ENCODE data around the gene EGFL8.
"Not testable (repeated sequence)": the region's sequence is repeated elsewhere in the genome, so short reads cannot be mapped to it uniquely, and the experiment has no call there.

EGFL8 gene

GRCh38 chr6:32164295-32164694, at the start of gene EGFL8:
TSS of gene EGFL8 (plus strand) at chr6:32164595. CDS start at chr6:32166166, 1,571 bp downstream.
- no peak for FAIRE-seq

DNA sequence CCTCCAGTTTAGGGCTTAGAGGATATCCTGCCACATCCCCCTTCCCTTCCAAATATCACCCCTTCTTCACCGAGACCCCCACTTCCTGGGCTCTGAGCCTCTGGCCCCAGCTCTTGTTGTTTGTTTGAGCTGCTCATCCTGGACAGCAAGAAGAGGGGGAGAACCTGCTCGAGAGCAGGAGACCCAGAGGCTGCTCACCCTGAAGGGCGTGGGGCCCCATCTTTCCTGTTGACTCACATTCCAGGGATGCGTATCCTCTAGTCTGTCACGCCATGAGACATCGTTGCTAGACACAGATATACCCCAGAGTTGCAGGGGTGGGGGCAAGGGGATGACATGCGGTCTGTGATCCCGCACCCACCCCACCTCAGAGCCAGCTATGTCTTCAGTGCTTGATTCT, 49.6 kb upstream of the EGFL8 start:
- FAIRE-seq, result no peak

DNA sequence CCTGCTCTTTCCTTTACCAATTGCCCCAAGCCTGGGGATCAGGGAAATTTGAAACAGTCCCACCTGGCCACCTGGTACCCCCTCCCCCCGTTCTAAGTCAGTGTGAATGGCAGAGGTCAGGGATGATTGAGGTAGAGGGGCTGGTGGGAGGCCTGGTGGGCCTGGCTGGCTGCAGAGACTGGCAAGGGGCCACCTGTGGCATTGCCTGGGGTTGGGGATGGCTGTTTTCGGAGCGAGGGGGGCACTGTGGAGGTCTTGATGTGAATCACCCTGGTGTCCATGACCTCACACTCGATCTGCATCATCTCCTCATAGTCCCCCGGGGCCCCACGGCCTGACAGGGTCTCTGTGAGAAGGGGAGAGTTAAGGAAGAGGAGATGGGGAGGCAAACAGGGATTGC, 48.8 kb upstream of the EGFL8 start:
- no peak for FAIRE-seq

DNA sequence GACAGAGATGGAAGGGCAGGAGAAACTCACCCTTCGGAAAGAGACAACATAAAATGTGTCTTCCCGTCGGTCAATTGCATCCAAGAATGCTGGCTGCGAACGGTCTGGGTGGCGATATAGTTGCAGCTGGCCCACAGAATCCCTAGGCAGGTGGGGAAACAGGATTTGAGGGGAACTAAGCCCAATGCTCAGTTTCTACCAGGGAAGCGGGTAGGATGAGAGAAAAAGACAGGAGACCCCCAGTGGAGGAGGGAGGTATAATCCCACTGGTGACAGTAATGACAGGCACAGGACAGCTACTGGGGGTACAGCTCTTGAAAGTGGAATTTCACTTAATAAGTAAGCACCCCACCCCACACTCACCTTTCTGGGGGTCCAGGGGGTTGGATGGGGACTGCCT, 47.7 kb upstream of the EGFL8 start:
- FAIRE-seq, result no peak

DNA sequence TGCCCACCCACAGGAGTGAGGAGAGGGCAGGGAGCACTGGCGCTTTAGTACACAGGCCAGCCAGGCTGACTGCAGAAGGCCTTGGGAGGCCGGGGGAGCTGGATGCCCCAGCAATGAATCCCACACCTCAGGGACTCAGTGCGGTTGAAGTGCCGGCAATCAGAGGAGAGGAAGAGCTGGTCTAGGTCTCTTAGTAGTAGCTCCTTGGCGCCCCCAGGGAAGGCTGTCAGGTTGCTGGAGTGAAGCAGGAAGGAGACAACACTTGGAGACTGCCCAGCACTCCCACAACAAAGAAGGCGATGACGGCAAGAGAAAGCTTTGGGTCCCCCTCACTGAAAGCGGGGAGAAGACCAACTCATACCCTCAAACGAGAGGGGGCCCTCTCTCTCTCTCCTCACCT, 46.9 kb upstream of the EGFL8 start:
- no peak for FAIRE-seq

DNA sequence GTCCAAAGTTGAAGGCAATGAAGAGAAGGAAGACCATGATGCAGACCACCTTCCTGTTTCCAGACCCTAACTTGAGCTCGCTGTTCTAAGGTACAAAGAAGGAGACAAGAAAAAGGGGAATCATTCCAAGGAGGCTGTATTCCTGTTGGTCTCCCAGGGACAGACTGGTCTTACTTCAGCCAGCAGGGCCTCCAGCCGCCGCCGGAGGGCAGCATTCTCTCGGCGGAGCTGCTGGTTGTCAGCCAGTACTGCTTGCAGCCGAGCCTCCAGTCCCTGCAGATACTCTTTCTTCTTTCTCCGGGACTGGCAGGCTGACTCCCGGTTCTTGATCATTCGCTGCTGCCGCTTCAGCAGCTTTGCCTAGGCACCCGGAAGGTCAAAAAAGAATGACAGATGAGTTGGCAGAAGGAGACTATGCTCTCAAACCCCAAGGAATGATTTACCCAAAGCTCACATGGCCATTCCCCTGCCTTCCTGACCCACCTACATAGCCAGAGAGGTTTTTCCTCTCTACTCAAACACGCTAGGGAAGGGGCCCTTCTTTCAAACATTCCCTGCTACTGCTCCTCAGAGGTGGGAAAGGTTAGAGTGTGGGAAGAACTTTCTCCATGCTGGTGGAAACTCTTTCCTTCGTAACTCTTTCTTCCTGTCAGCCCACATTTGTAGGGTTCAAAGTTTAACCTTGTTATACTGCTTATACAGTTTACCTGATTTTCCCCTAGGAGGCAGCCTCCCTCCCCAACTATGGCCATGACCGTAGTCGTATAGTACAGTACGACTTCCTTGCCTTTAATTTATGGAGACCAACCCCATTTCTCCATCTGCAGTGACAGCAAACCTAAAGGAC, 45.4 kb upstream of the EGFL8 start:
- FAIRE-seq, result no peak

GRCh38 chr6:32120573-32121059, 43.8 kb upstream of the EGFL8 start:
- no peak for FAIRE-seq

- no peak for FAIRE-seq
Measured at GRCh38 chr6:32123681-32124080, 40.7 kb upstream of the EGFL8 start.

GRCh38 chr6:32126880-32127279, 37.5 kb upstream of the EGFL8 start:
- no peak for FAIRE-seq

- no peak for FAIRE-seq
Measured at GRCh38 chr6:32127409-32127716, 37.0 kb upstream of the EGFL8 start.

DNA sequence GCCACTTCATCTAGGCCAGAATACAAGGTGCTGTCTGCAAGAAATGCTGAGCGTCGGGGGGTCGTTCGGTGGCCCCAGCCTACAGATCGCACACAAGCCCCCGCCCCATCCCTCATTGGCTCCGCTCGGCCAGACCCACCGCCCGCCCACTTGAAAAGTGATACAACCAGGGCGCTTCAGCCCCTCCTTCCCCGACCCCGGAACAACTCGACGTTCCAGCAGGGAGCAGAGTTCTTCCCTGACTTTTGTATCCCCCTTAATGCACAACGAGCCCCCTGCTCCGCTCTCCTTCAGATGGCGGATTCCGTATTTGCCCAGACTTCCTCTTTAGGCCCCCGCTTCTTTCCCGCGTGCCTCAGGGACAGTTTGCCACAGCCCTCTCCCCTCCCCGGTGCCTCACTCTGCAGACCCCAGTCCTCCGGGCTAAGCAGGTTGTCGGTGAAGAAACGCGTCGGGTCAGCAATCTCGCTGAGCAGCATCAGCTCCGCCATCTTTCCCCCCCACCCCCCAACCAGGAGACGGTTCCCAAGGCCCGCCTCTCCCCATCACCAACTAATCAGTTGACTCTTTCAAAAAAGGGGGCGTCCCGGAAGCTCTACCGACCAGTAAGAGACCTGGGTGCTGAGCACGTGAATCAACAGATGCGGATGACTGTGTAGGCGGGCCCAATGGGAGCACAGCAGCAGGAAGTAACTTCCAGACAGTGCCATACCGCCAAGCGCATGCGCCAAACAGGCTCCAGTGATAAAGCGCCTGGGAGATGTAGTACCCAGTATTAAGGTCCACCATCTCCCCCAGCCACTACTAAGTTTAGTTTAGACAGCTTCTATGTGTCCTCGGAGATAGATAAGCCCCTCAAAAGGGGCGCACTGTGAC, 36.4 kb upstream of the EGFL8 start, which contains the start of gene ATF6B:
ATF6B (minus strand) TSS at position 530 of the 876 bp plus-strand sequence; CDS start at position 491, 39 bp downstream.
- peak; percentile 18 for FAIRE-seq

GRCh38 chr6:32128751-32129296, 35.6 kb upstream of the EGFL8 start:
- FAIRE-seq, result no peak

GRCh38 chr6:32129297-32130088, 34.9 kb upstream of the EGFL8 start:
- FAIRE-seq, result no peak

- no peak for FAIRE-seq
Measured at GRCh38 chr6:32131439-32131948, 32.9 kb upstream of the EGFL8 start.

GRCh38 chr6:32132110-32132509, 32.3 kb upstream of the EGFL8 start:
- no peak for FAIRE-seq

DNA sequence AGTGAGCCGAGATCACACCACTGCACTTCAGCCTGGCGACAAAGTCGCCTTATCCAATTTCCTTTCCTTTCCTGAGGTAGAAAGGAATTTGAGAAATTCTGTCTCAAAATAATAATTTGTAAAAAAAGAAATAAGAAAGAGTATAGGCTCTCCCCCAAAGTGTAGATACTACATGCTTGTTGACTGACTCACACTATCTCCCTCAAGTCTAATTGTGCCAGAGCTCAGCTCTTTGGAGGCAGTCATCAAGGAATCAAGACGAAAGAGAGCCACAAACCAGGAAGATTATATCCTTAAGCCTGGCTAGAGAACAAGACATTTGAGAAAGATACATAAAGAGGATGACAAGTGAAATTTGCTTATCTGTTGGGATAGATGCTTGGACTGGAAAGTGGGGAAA, 30.6 kb upstream of the EGFL8 start:
- FAIRE-seq, result no peak

GRCh38 chr6:32137454-32137853, 26.9 kb upstream of the EGFL8 start:
- no peak for FAIRE-seq

DNA sequence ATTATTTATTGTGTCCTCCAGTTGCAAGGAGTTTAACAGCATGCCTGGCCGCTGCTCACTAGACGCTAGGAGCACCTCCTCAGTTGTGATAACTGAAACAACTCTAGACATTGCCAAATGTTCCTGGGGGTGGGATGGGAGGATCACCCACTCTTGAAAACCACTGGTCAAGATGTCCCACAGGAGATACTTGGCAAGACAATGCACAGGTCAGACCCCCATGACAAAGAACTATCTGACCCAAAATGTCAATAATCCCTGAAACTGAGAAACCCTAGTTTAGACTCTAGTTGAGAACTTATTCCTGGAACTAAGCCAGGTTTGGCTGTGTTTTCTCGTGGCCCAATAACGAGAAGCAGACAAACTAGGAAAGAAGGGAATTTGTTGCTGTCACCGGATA, 24.8 kb upstream of the EGFL8 start:
- no peak for FAIRE-seq

- no peak for FAIRE-seq
Measured at GRCh38 chr6:32140420-32141046, 23.9 kb upstream of the EGFL8 start.

DNA sequence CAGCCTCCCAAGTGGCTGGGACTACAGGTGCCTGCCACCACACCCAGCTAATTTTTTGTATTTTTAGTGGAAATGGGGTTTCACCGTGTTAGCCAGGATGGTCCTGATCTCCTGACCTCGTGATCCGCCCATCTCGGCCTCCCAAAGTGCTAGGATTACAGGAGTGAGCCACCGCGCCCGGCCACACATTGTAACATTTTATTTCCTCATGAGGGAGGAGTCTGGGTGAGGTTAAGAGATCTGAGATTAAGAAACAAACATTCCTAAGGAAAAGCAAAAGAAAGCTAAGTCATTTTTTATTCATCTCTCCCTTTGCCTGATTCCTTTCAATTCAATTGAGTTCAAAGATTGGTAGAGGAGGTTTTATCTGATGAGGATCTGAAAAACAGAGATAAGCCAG, 20.2 kb upstream of the EGFL8 start:
- not testable (repeated sequence) for FAIRE-seq

DNA sequence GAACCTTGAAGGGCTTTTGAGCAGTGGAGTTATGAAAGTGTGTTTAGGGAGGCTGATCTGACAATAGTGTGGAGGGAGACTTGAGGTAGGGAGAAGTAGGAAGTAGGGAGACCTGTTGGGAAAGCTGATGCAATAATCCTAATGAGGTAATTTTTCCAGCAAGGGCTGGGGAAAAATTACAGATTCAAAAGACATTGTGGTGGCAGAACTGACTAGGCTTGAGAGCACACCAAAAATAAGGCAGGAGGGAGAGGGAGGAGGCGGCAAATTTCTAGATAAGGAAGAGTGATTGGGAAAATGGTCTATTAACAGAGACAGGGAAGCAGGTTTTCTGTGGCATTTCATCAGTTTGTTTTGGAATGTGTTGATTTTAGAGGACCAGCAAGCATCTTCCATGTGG, 18.1 kb upstream of the EGFL8 start:
- FAIRE-seq, result no peak

GRCh38 chr6:32146687-32147086, 17.7 kb upstream of the EGFL8 start:
- no peak for FAIRE-seq

Data from colon (tissue), 2 donors.